PFSK-1 (cell line): ENCODE results near the gene KRT80.

ENCODE experiments used
- FOXP2 ChIP-seq: optimal IDR thresholded peaks from 2 replicates; pipeline ENCODE3; 2011; ENCODE audit warnings: borderline replicate concordance, control low read depth, inconsistent platforms; ENCODE audit not compliant: insufficient read depth; ENCODE audit errors: extremely low read length, extremely low read depth
- POLR2AphosphoS5 ChIP-seq: IDR thresholded peaks from 2 replicates; pipeline ENCODE4 v1.6.1; 2012; ENCODE audit warnings: low read depth, mild to moderate bottlenecking, control low read depth, low read length, moderate library complexity
- SIN3A ChIP-seq: IDR thresholded peaks from 2 replicates; pipeline ENCODE4 v1.6.1; 2012; ENCODE audit warnings: mild to moderate bottlenecking, low read length, moderate library complexity, borderline replicate concordance; ENCODE audit not compliant: insufficient read depth
- TAF1 ChIP-seq: IDR thresholded peaks from 2 replicates; pipeline ENCODE4 v1.6.1; 2012; ENCODE audit warnings: low read length, control low read depth, borderline replicate concordance; ENCODE audit not compliant: insufficient read depth
- TF ChIP-seq, protein P1 (sequence below), 2 experiments: IDR thresholded peaks; 2 replicates each; pipeline versions ENCODE4 v1.6.1 to v1.8.0; 2011 to 2012; ENCODE audit warnings: low read depth in 2 of 2, low read length in 2 of 2, control low read depth in 1 of 2, inconsistent platforms in 1 of 2, mild to moderate bottlenecking in 1 of 2, moderate library complexity in 1 of 2; ENCODE audit not compliant: insufficient read depth in 1 of 2

DNA sequence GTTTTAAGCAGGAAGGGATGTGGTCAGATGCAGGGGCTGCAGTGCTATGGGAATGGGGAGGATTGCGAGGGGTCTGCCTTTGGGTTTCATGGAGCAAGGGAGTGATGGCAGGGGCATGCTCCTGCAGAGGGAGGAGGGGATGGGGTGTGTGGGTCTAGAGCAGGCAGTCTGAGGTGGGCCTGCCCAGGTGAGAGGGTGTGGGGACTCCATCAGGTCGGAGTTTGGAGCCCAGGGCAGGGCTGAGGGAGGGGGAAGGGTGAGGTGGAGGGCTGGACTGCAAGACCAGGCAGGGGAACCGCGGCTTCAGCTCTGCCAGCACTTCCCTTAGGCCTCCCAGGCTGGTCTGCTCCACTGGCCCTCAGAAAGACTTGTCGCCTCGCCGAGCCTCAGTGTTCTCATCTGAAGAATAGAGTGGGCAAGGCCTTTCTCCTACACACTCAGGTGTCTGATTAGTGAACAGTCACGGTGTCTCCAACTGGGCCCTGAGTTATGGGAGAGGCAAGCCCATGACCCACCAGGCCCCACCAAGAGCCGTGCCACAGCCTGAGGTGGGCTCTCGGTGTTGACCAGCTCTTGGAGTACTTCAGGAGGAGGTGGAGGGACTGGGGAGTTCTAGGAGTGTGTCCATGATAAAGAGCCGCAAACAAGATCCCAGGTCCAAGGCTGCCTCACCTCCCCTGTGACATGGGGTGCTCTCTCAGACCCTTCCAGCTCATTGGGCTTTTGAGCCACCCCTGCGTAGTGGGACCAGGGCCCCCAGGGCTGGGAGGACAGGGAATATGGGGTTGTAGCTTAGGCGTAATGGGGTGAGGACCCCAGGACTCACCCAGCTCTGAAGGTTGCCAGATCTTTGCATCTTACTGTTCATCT, 20.1 kb upstream of the KRT80 start:
- TF ChIP-seq, protein P1, sequence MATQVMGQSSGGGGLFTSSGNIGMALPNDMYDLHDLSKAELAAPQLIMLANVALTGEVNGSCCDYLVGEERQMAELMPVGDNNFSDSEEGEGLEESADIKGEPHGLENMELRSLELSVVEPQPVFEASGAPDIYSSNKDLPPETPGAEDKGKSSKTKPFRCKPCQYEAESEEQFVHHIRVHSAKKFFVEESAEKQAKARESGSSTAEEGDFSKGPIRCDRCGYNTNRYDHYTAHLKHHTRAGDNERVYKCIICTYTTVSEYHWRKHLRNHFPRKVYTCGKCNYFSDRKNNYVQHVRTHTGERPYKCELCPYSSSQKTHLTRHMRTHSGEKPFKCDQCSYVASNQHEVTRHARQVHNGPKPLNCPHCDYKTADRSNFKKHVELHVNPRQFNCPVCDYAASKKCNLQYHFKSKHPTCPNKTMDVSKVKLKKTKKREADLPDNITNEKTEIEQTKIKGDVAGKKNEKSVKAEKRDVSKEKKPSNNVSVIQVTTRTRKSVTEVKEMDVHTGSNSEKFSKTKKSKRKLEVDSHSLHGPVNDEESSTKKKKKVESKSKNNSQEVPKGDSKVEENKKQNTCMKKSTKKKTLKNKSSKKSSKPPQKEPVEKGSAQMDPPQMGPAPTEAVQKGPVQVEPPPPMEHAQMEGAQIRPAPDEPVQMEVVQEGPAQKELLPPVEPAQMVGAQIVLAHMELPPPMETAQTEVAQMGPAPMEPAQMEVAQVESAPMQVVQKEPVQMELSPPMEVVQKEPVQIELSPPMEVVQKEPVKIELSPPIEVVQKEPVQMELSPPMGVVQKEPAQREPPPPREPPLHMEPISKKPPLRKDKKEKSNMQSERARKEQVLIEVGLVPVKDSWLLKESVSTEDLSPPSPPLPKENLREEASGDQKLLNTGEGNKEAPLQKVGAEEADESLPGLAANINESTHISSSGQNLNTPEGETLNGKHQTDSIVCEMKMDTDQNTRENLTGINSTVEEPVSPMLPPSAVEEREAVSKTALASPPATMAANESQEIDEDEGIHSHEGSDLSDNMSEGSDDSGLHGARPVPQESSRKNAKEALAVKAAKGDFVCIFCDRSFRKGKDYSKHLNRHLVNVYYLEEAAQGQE (IDR thresholded peaks at IDR 0.05; ENCODE audit: insufficient read depth in 1 of 2, low read depth in 2 of 2, low read length in 2 of 2) = no peak
- TF ChIP-seq POLR2AphosphoS5 = no peak
- no peak for TF ChIP-seq SIN3A
- no peak for TF ChIP-seq TAF1
- no peak for TF ChIP-seq FOXP2
